GM21367 (cell line): Measurements from ENCODE around the gene SCNN1B.

Experiments
- ATAC-seq: cut with Tn5 transposase; IDR thresholded peaks from one replicate; pipeline ENCODE4 v1.9.1; 2021; ENCODE audit not compliant: unreplicated experiment

The SCNN1B gene

DNA sequence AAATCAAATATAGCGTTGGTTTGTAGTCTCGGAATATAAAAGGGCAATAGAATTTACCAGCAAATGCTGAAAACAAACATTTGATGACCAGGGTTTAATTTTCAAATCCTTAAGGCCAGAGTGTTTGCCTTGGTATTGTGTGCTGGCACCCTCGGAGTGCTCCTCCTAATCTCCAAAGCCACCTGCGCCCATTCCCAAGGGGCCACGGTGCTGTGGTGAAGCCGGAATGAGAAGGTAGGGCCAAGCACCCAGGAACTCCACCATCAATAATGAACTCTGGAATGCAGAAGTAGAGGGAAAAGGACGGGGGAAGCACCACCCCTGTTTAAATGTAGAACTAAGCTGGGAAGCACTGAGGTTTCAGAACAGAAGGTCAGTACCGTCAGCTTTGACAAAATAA, 99.0 kb downstream of the SCNN1B start:
- no peak for ATAC-seq

DNA sequence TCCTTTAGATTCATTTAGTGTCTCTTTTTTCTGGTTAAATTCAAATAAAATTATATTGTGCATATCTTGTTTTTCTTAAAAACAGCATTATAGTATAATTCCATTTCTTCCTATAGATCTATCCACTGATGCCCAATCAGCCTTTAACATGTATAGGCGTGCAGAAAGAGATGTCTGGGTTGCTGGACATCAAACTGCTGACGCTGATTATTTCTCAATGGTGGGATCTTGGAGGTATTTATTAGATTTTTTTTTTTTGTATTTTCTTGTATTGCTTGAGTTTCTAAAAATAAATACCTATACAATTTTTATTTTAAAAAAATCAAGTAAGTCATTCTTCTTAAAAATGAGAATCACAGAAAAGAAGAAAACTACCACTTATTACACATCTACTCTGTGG, 100.0 kb downstream of the SCNN1B start:
- ATAC-seq, result no peak

DNA sequence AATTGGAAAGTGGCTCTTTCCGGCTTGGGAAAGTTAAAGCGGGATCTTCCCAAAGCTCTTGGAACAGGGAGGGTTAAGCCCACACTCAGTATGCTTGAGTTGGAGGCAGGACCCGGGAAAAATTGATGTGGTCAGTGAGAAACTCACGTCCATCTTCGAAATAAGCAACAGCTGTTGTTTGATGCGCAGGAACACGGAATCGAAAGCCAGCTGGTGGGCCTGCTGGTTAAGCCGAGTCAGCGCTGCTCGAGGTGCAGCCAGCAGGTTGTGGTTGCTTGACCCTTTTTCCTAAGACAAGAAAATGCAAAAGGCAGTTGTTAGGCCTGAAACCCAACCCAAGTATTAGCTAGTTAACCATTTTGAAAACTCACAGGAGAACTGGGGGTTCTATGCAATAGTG, 101.4 kb downstream of the SCNN1B start:
- ATAC-seq, result no peak

DNA sequence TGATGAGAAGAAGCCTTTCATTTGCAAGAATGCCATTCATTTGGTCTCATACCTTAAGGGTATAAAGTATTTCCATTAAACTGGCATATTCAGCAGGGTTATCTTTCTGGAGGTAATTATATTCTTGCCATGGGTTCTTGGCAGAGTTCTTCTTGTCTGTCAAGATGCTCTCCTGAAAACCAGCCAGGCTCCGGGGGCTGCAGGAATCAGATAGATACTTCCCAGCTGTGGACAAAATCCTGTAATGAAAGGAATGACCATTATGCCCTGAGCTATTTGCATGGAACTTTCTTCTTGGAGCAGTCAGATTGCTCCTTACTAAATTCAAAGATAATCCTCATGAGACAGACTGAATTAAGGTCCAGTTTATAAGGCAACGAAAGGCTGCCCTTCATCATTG, 103.9 kb downstream of the SCNN1B start:
- no peak for ATAC-seq

DNA sequence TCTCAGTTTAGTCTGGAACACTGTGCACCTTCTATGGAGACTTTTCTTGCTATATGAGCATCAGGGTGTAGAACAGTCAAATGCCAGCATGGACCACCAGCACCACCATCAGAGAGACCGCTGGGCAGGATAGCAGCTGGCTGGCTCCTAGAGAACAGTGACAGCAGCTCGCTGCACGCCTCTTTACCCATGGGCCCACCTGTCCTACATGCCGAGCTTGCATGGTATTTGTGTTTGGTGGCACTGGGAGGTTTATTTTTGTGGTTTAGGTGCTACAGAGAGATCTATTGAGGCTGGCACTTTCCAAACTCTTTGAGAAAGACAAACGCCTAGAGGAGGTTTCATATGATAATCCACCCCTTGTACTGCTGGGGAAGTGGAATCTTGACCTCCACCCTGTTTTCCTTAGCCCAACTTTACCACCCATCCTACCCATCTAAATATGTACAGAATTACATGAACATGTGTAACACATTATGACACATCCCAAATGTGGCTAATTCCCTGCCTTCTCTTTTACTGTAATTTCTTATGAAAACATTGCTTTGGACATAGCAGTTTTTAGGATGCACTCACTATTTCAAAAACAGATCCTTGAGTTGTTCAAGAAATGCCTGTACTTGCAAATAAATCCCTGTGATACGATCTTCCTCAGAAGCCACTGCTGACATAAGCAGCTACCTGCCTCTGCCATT, 104.6 kb downstream of the SCNN1B start:
- ATAC-seq, result no peak

DNA sequence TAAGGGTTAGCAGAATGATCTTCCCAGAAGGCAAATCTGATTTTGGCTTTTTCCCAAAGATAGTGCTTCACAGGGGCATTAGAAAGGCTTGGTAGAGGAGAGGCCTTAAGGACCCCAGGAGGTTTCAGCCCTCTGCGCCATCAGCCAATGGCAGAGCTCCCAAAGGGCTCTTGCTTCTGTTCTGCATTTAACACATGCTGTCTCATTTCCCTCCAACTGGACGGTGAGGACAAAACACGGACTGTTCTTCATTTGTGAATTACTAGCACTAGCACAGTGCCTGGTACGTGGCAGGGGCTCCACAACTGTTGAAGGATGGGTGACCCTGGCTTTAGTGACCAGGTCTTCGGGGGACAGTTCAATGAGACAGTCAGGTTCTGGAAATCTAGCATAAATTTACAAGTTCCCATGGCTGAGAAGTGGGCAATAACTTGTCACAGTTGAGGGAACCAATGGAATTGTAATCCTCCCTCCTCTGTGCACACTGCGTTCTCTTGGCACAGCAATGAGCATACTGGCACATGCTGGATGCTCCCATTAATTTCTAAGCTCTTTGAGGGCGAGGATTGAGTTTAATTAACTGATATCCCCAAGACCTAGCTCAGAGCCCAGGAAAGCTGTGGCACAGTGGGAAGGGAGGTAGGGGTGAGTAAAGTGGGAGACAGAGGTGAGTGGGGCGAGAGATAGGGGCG, 105.5 kb downstream of the SCNN1B start:
- ATAC-seq, result no peak

DNA sequence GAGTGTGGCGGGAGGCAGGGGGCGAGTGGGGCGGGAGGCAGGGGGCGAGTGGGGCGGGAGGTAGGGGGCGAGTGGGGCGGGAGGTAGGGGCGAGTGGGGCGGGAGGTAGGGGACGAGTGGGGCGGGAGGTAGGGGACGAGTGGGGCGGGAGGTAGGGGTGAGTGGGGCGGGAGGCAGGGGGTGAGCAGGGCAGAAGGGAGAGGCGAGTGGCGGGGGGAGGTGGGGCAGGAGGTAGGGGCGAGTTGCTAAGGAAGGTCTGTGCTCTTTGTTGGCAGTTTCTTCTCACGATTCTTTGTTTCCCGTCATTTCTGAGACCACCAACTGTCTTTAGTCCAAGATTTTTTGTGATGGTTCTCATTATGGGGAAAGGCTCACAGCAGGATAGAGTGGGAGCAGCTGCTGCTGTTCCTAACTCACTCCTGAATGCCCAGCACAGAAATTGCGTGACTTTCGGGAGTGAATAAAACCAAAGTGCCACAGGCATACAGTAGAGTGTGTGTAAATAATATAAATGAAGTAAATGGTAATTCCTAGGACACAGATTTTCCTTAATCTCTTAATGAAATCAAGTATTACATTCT, 106.2 kb downstream of the SCNN1B start:
- no peak for ATAC-seq

DNA sequence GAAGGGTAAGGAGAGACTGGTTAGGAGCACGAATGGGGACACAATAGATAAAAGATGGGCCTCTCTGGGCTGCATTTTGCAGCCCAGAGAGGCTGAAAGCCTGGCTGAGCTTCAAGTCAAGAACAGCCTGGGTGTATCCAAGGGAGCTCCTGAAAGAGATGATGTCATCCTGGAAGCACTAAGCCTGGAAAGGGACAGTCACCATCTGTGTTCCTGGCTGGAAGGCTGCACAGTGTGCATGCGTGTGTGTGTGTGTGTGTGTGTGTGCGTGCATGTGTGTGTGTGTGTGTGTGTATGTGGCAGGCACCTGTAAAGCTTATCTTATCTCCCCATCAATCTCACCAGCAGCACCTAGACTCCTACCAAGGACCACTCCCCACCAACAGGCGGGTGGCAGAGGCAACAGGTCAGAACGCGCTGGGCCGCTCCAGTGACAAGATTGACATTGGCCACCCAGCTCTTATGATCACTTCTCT, 106.8 kb downstream of the SCNN1B start:
- no peak for ATAC-seq

DNA sequence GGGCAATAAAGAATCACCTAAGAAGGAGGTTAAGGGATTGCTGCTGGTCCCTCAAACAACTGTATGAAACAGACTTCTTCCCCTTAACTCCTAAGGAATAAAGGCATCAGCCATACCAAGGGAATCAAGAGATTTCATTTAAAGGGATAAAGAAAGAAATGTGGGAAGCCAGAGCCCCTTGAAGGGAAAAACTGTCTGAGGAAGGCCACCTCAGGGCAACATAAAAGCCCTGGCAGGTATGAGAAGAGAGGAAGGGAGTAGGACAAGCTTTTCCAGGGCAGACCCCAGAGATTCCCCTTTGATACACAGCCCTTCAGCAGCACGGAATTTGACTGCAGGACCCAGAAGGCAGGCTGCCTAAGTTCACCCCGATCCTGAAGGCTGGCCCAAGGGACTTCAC, 107.4 kb downstream of the SCNN1B start:
- no peak for ATAC-seq

DNA sequence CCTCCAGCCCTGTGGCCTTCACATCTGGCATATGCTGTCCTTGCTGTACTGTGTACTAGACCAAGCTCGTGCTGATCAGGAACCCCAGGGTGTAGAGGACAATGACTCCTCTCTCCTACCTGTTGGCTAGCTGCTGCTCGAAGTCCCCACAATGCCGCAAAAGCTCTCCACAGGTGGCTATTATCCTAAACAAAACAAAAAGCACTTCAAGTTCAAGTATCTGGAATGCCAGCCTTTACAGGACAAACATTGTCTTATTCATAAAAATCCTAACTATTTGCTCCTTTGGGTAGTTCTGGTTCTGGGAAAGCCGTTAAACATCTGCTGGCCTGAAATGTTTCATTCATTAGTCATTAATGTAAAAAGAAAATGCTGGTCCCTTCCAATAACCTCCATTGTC, 108.1 kb downstream of the SCNN1B start:
- no peak for ATAC-seq

DNA sequence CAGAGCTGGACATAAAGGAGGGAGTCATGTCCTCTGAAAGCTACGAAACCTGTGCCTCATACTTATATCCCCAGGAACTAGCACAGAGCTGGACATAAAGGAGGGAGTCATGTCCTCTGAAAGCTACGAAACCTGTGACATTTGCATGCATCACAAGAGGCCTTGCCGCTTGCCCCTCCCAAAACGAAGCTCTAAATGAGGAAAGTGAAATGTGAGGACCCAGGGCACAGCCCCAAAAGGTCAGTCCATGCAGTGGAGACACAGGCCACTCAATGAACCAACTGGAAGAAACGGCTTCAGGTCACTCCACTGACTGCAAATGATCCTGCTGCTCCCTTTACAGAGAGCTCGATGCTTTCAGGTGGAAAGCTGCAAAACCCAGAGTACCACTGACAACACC, 112.6 kb downstream of the SCNN1B start:
- ATAC-seq, result no peak

DNA sequence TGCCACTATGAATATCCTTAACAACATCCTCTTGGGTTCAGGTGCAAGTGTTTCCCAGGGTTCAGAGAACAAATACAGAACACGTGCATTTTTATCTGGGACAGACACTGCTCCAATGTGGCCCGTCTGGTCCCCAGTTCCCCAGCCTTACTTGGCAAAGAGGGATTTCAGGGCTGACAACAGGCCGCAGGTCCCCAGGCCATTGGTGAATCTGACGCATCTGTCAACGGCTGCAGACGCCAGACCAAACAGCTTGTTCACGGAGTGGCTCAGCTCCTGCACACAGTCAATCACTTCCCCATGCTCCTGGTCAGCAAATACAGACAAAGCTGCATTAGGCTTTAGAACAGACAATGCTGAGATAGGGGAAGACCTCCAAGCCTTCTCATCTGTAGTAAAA, 114.7 kb downstream of the SCNN1B start:
- no peak for ATAC-seq

DNA sequence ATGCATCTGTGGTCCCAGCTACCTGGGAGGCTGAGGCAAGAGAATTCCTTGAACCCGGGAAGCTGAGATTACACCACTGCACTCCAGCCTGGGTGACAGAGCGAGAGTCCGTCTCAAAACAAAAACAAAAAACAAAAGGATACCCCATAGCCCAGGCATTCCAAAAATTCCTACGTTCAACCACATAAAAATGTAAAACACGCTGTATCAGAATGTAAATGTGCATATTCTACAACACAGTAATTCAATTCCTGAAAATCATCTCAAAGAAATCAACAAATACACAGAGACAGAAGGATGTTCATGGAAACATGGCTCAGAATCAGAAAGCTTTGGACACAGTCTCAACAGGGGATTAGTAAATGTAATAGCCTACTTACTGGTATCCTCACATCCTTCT, 117.9 kb downstream of the SCNN1B start:
- no peak for ATAC-seq

DNA sequence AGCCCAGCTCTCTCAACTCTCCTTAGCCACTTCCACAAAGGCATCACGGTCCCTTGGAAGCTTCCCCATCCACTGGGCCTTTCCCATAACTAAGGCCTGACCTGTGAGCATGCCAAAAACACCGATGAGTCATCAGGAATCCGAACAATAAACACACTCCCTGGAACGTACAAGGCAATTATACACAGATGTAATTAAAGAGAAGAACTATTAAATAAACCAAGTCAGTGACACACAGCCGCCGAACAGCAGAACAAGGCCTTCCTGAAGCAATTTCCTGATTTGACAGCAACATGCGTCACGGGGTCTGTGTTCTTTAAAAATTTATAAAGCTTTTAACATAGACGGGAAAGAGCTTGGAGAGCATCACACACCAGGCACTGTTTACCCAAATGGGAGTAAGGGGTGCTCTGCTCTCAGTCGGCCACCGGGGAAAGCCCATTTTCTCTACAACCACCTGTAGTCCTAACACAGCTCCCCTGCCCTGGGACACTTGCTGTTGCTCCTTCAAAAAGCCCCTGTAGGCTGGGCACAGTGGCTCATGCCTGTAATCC, 121.5 kb downstream of the SCNN1B start:
- ATAC-seq, result no peak

DNA sequence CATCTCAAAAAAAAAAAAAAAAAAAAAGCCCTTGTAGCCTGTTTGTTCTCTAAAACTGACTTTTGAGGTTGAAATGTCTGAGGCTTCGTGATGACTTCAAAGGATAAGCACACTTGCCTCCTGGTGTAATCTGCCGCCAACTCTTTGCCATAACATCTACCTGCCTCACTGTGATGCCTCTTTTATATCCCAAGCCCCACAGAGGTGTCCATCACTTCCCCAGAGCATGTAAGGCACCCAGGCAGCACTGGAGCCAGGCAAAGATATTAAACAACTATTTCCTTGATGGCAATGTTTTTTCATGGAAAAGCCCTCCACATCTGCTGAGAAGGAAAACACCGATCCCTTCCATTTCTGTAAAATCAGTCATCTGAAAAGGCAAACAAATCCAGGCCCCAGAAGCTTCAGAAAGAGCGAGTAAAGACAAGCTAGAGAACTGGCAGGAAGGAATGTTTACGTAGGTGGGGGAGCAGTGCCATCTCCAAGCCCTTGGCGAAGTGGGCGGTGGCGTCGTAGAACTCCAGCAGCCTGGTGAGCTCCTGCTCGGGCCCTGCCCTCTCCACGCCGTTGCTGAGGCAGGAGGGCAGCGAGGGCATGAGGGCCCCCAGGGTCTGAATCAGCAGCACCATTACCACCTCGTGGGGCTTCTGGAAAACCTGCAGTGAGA, 122.3 kb downstream of the SCNN1B start:
- ATAC-seq, result no peak

DNA sequence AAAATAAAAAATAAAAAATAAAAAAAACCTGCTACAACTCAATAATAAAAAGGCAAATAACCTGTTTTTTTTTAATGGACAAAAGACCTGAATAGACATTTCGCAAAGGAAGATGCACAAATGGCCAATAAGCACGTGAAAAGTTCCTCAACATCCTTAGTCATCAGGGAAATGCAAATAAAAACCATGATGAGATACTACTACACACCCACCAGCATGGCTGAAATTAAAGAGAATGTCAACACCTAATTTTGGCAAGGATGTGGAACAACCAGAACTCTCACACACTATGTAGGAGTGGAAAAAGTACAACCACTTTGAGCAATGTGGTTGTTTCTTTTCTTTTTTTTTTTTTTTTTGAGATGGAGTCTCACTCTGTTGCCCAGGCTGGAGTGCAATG, 126.2 kb downstream of the SCNN1B start:
- no peak for ATAC-seq
